NCI-H1048 (cell line): Measurements from ENCODE around the gene ABCD3.
A peak's percentile ranks its signal among the peaks of the same experiment; 100 is the strongest.

Experiments used
- DNase-seq: peaks from one replicate; lab custom pipeline; 2025; lab: John Stamatoyannopoulos, UW

Gene ABCD3

GRCh38 chr1:94527447-94528031, 109.3 kb downstream of the ABCD3 start:
- peak; percentile 42 for DNase-seq

GRCh38 chr1:94528299-94528698, 110.1 kb downstream of the ABCD3 start:
- DNase-seq, result no peak

GRCh38 chr1:94528826-94529225, 110.6 kb downstream of the ABCD3 start:
- no peak for DNase-seq

GRCh38 chr1:94529416-94529815, 111.2 kb downstream of the ABCD3 start:
- DNase-seq, result no peak

- no peak for DNase-seq
These were observed 112.2 kb downstream of the ABCD3 start for GRCh38 chr1:94530373-94530878.

- DNase-seq, result no peak
These were observed 113.5 kb downstream of the ABCD3 start for GRCh38 chr1:94531664-94532063.

- DNase-seq, result no peak
These were observed 113.9 kb downstream of the ABCD3 start for GRCh38 chr1:94532077-94532476.

- no peak for DNase-seq
These were observed 116.9 kb downstream of the ABCD3 start for GRCh38 chr1:94535095-94535494.

- no peak for DNase-seq
These were observed 117.7 kb downstream of the ABCD3 start for GRCh38 chr1:94535879-94536278.

- DNase-seq, result no peak
These were observed 119.1 kb downstream of the ABCD3 start for GRCh38 chr1:94537254-94537653.

GRCh38 chr1:94538243-94538827, 120.1 kb downstream of the ABCD3 start:
- no peak for DNase-seq

- no peak for DNase-seq
These were observed 121.3 kb downstream of the ABCD3 start for GRCh38 chr1:94539496-94539895.

GRCh38 chr1:94540440-94541245, 122.5 kb downstream of the ABCD3 start:
- no peak for DNase-seq

- DNase-seq, result peak; percentile 5
These were observed 123.3 kb downstream of the ABCD3 start, which contains the start of gene F3 for GRCh38 chr1:94541246-94542087. Gene F3 (minus strand): TSS chr1:94541759. CDS start chr1:94541636, 123 bp downstream.

- no peak for DNase-seq
These were observed 124.1 kb downstream of the ABCD3 start for GRCh38 chr1:94542088-94542870.

GRCh38 chr1:94543001-94543400, 124.8 kb downstream of the ABCD3 start:
- no peak for DNase-seq

GRCh38 chr1:94543893-94544635, 125.9 kb downstream of the ABCD3 start:
- DNase-seq, result no peak

GRCh38 chr1:94544706-94545490, 126.7 kb downstream of the ABCD3 start:
- DNase-seq, result no peak

- no peak for DNase-seq
These were observed 131.5 kb downstream of the ABCD3 start for GRCh38 chr1:94549706-94550105.

- no peak for DNase-seq
These were observed 132.2 kb downstream of the ABCD3 start for GRCh38 chr1:94550396-94550795.
